ENCODE data around the gene PARD3.
A peak's percentile ranks its signal among the peaks of the same experiment; 100 is the strongest.
"Not testable (repeated sequence)": the region's sequence is repeated elsewhere in the genome, so short reads cannot be mapped to it uniquely, and the experiment has no call there.

The PARD3 gene

GRCh38 chr10:34280599-34281374 is 534.3 kb downstream of the PARD3 start:
- DNase-seq: no peak

- DNase-seq: no peak
Measured at GRCh38 chr10:34275626-34276130, 539.4 kb downstream of the PARD3 start.

- DNase-seq: no peak
Measured at GRCh38 chr10:34274906-34275305, 540.2 kb downstream of the PARD3 start.

GRCh38 chr10:34273340-34273739 is 541.8 kb downstream of the PARD3 start:
- DNase-seq: no peak

GRCh38 chr10:34272316-34272715 is 542.8 kb downstream of the PARD3 start:
- no peak for DNase-seq

GRCh38 chr10:34268410-34268809 is 546.7 kb downstream of the PARD3 start:
- DNase-seq: not testable (repeated sequence)

GRCh38 chr10:34262985-34263384 is 552.1 kb downstream of the PARD3 start:
- no peak for DNase-seq

- DNase-seq: no peak
Measured at GRCh38 chr10:34260904-34261303, 554.2 kb downstream of the PARD3 start.

GRCh38 chr10:34256216-34256615 is 558.9 kb downstream of the PARD3 start:
- no peak for DNase-seq

GRCh38 chr10:34255035-34255434 is 560.1 kb downstream of the PARD3 start:
- DNase-seq: no peak

- DNase-seq: peak in 1 of 2 experiments; percentile 3
Measured at GRCh38 chr10:34254596-34254995, 560.5 kb downstream of the PARD3 start.

GRCh38 chr10:34252111-34252510 is 563.0 kb downstream of the PARD3 start:
- no peak for DNase-seq

GRCh38 chr10:34251177-34251576 is 563.9 kb downstream of the PARD3 start:
- DNase-seq: no peak

GRCh38 chr10:34250722-34251121 is 564.4 kb downstream of the PARD3 start:
- no peak for DNase-seq

GRCh38 chr10:34249634-34250033 is 565.5 kb downstream of the PARD3 start:
- DNase-seq: no peak

- DNase-seq: no peak
Measured at GRCh38 chr10:34247560-34247959, 567.5 kb downstream of the PARD3 start.

- DNase-seq: no peak
Measured at GRCh38 chr10:34244756-34245484, 570.2 kb downstream of the PARD3 start.

GRCh38 chr10:34241226-34242000 is 573.7 kb downstream of the PARD3 start:
- no peak for DNase-seq

- no peak for DNase-seq
Measured at GRCh38 chr10:34240039-34240438, 575.1 kb downstream of the PARD3 start.

- no peak for DNase-seq
Measured at GRCh38 chr10:34237898-34238455, 577.1 kb downstream of the PARD3 start.

GRCh38 chr10:34236931-34237330 is 578.2 kb downstream of the PARD3 start:
- DNase-seq: no peak

GRCh38 chr10:34235164-34235832 is 579.8 kb downstream of the PARD3 start:
- no peak for DNase-seq
